Psoas muscle (tissue), 8 donors: Measurements from ENCODE around the gene MYO1E. TPM values are rescaled to one million over a fixed set of nuclear protein-coding genes. Genes with fewer than 3 reads are reported as not detected.

Source experiments
- ATAC-seq, 4 donors: fragments of 200-7000 bp; cut with Tn5 transposase; one replicate each; pipeline ENCODE4 v1.9.1; 2020; ENCODE audit warnings: moderate library complexity in 3 of 4, mild to moderate bottlenecking in 2 of 4
- DNase-seq, 2 donors: peaks; one replicate each; pipeline ENCODE4 v3.0.0-alpha.2; 2020
- H3K27ac ChIP-seq: fragments of 200-600 bp; one replicate; pipeline ENCODE4 v1.8.0; 2022
- H3K27me3 ChIP-seq, 3 donors: fragments of 200-600 bp in 1 of 3; one replicate each; pipeline versions ENCODE4 v1.6.1 to v1.8.0; 2013 to 2022; ENCODE audit warnings: low read length in 2 of 3, mild to moderate bottlenecking in 2 of 3, moderate library complexity in 1 of 3; ENCODE audit not compliant: insufficient read depth in 3 of 3
- H3K36me3 ChIP-seq, 2 donors: fragments of 200-600 bp in 1 of 2; one replicate each; pipeline versions ENCODE4 v1.6.1 to v1.8.0; 2013 to 2022; ENCODE audit warnings: low read depth in 1 of 2, mild to moderate bottlenecking in 1 of 2, moderate library complexity in 1 of 2; ENCODE audit not compliant: insufficient read depth in 1 of 2
- H3K4me1 ChIP-seq: fragments of 200-600 bp; one replicate; pipeline ENCODE4 v1.8.0; 2022
- H3K4me3 ChIP-seq: fragments of 200-600 bp; one replicate; pipeline ENCODE4 v1.8.0; 2022; ENCODE audit warnings: mild to moderate bottlenecking
- H3K9me3 ChIP-seq: fragments of 200-600 bp; one replicate; pipeline ENCODE4 v1.8.0; 2022
- WGBS, 3 donors: extraction: QIAGEN DNeasy Blood & Tissue Kit; methylation state at CpG; one replicate each; pipeline versions ENCODE4 v1.1.6 to v1.1.7; 2013; 5-methylcytosine and 5-hydroxymethylcytosine counted together
- intact Hi-C, 2 donors: fragments of 100-400 bp; cut with DNase I; formaldehyde crosslinking; loops; one replicate each; pipeline versions ENCODE4 v1.11.0 to v1.14.2; 2022
- polyA plus RNA-seq, 3 donors: library from polyadenylated mRNA; stranded (reverse); fragments of 200-250 nt; gene quantifications; one replicate each; pipeline ENCODE4 v1.2.3, GENCODE V29; 2013
- total RNA-seq, 4 donors: library from RNA; stranded (reverse); fragmentation: NEBNext Ultra II Directional in 2 of 4; extraction: Animal tissue kit (Norgen Biotek cat#: 25700) in 2 of 4; gene quantifications; one replicate each; pipeline versions ENCODE4 v1.2.1 to v1.2.4, GENCODE V29; 2021 to 2023
- TF ChIP-seq, protein P1 (sequence below): fragments of 200-600 bp; IDR thresholded peaks from one replicate; pipeline ENCODE4 v1.8.0; 2022; ENCODE audit warnings: antibody characterized with exemption
- donor health status: healthy with polysubstance abuse.
- donor health status: DM: no; HTN: no; CAD: no; lungs with moderate emphysema.
- donor health status: Bipolar disorder and iron deficiency.
- donor health status: healthy.
- donor health status: DM: yes; HTN: yes; CAD: no.
- donor health status: DM: no; HTN: no; CAD: no.
- donor health status: DM: no; HTN: no; CAD: no.
- donor health status: DM: yes; HTN: yes; CAD: no.

MYO1E gene
- total and polyA plus RNA-seq, 7 donors: 10.0 to 53.7 (median 26.3) TPM

DNA sequence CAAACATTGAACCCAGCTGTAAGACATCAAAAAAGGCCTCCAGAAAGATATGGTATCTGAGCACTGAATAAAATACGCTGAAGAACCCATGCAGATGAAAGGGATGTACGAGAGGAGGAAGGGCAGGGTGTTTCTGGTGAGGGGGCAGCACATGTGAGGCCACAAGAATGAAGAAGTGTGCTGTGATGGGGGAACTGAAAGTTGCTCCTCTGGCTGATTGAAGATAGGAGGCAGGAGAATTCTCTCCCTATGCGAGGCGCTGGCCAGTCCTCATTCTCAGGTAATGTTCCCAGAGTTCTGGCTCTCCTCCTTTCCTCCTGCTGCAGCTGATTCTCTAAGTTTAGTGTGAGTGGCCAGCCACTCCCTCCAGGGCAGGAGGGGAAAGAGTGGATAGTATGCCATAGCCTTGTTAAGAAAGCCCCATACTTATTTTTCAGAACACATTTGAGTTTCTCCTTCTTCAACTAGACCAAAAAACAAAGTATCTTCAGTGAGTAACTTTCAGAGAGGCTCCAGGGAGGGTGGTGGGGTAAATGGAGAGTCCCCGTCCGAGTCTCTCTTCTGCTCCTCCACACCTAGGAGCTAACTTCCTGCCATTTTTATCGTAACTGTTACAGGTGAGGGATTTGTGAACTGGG lies 26.9 kb upstream of the MYO1E start:
- H3K4me3 ChIP-seq: no peak overlapping the region
- DNase-seq (no peak), ATAC-seq (no peak)
- H3K9me3 ChIP-seq: no peaks in the 10 kb centered on the region
- no peaks in the 10 kb centered on the region for H3K4me1 ChIP-seq
- intact Hi-C loops: no loop called here
- 77 to 81% (median 79%) methylated on average over 7 of the region's 7 CpGs for WGBS, 3 donors
- no peaks in the 10 kb centered on the region for H3K27me3 ChIP-seq
- no peak overlapping the region for H3K27ac ChIP-seq
- TF ChIP-seq, protein P1, sequence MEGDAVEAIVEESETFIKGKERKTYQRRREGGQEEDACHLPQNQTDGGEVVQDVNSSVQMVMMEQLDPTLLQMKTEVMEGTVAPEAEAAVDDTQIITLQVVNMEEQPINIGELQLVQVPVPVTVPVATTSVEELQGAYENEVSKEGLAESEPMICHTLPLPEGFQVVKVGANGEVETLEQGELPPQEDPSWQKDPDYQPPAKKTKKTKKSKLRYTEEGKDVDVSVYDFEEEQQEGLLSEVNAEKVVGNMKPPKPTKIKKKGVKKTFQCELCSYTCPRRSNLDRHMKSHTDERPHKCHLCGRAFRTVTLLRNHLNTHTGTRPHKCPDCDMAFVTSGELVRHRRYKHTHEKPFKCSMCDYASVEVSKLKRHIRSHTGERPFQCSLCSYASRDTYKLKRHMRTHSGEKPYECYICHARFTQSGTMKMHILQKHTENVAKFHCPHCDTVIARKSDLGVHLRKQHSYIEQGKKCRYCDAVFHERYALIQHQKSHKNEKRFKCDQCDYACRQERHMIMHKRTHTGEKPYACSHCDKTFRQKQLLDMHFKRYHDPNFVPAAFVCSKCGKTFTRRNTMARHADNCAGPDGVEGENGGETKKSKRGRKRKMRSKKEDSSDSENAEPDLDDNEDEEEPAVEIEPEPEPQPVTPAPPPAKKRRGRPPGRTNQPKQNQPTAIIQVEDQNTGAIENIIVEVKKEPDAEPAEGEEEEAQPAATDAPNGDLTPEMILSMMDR: no peak
- H3K36me3 ChIP-seq: no peaks in the 10 kb centered on the region

DNA sequence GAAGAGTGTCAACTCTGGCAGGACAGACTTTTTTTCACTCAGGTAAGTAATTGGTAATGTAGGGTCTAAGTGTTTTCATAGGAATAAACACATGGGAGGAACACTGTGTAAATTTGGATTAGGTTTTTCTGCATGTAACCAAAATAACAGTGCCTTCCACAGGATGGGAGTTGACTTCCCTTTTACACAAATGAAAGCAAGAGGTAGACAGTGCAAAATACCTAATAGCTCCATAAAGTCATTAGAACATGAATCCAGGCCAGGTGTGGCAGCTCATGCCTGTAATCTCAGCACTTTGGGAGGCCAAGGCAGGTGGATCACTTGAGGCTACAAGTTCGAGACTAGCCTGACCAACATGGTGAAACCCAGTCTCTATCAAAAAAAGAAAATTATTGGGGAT lies 25.5 kb upstream of the MYO1E start:
- Histone ChIP-seq H3K4me3 (no peak overlapping the region), H3K4me1 (no peaks in the 10 kb centered on the region), H3K27ac (no peak overlapping the region), H3K27me3 (no peaks in the 10 kb centered on the region), H3K36me3 (no peaks in the 10 kb centered on the region), H3K9me3 (no peaks in the 10 kb centered on the region)
- 79 to 85% (median 83%) methylated on average over 1 of the region's 1 CpG for WGBS, 3 donors
- no peak for DNase-seq
- intact Hi-C loops: no loop called here
- TF ChIP-seq, protein P1: no peak
- no peak for ATAC-seq

DNA sequence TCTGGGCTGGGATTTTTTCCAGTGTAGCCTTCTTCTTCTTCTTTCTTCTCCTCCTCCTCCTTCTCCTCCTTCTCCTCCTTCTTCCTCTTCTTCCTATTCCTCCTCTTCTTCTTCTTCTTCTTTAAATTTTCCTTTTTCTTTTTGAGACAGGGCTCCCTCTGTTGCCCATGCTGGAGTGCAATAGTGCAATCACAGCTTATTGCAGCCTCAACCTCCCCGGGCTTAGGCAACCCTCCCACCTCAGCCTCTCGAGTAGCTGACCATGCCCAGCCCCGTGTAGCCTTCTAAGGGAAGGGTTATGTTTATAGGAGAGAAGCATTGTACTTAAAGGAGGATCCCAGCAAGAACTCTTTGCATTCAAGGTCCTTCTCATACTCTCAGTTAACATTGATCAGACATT lies 24.0 kb upstream of the MYO1E start:
- Histone ChIP-seq H3K27ac (no peak overlapping the region), H3K9me3 (no peaks in the 10 kb centered on the region), H3K4me3 (no peak overlapping the region), H3K4me1 (no peaks in the 10 kb centered on the region), H3K27me3 (no peaks in the 10 kb centered on the region), H3K36me3 (no peaks in the 10 kb centered on the region)
- TF ChIP-seq, protein P1: no peak
- no peak for ATAC-seq
- WGBS, 3 donors: 35 to 42% (median 41%) methylated on average over 3 of the region's 3 CpGs
- intact Hi-C loops: no loop called here
- no peak for DNase-seq

DNA sequence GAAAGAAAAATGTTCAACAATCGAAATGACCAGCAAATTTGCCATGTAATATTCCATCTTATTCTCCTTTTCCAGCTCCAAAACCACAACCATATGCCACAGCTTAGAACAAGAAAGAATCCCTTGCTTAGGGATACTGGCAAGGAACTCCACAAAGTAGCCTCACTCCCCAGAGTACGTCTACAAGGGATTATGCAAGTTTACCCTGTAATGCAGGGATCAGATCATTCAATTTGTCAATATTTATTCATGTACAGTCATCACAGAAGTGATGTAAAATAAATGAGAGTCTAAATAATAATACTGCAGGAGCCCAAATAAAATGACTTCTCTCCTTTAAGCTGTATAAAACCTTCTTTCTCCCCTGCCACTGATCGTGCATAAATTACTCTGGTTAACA lies 23.5 kb upstream of the MYO1E start:
- Histone ChIP-seq H3K27ac (no peak overlapping the region), H3K4me3 (no peak overlapping the region), H3K9me3 (no peaks in the 10 kb centered on the region), H3K4me1 (no peaks in the 10 kb centered on the region), H3K36me3 (no peaks in the 10 kb centered on the region), H3K27me3 (no peaks in the 10 kb centered on the region)
- intact Hi-C loops: no loop called here
- ATAC-seq (no peak), DNase-seq (no peak)
- TF ChIP-seq, protein P1: no peak
- 43 to 48% (median 46%) methylated on average over 3 of the region's 3 CpGs for WGBS, 3 donors

DNA sequence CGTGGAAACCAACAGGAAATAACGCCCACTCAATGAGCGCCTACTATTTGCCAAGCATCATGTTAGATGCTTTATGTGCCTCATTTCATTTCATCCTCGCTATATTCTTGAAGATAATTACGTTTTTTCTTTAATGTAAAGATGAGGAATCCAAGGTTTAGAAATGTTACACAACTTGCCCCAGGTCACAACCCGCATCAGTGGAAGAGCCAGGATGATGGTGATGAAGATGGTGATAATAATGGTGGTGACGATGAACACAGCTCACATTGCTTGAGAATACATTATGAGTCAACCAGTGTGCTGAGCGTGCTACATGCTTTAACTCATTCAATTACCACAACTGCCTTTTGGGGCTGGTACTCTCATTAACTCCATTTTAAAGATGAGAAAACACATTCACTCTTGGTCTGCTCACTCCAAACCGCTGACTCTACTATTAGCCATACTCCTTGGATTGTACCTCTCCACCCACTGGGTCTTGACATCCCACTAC lies 21.5 kb upstream of the MYO1E start:
- ATAC-seq (no peak), DNase-seq (no peak)
- no peak overlapping the region for H3K4me3 ChIP-seq
- intact Hi-C loops: no loop called here
- H3K9me3 ChIP-seq: no peaks in the 10 kb centered on the region
- no peak overlapping the region for H3K27ac ChIP-seq
- H3K27me3 ChIP-seq: no peaks in the 10 kb centered on the region
- H3K36me3 ChIP-seq: no peaks in the 10 kb centered on the region
- no peaks in the 10 kb centered on the region for H3K4me1 ChIP-seq
- TF ChIP-seq, protein P1: no peak
- 87 to 88% (median 88%) methylated on average over 9 of the region's 9 CpGs for WGBS, 3 donors
